ENCODE data around the gene PACSIN1. TPM values are rescaled to one million over a fixed set of nuclear protein-coding genes. Genes with fewer than 3 reads are reported as not detected.
"Not testable (repeated sequence)": the region's sequence is repeated elsewhere in the genome, so short reads cannot be mapped to it uniquely, and the experiment has no call there.

Gene PACSIN1
- total and polyA plus RNA-seq, 7 donors, result 0.36 to 1.9 (median 0.68) TPM; not detected in 2

GRCh38 chr6:34478796-34479195, 12.9 kb downstream of the PACSIN1 start:
- Histone ChIP-seq H3K4me3 (no peak overlapping the region), H3K27me3 (no peaks in the 10 kb centered on the region), H3K36me3 (no peaks in the 10 kb centered on the region), H3K9me3 (no peaks in the 10 kb centered on the region), H3K27ac (no peak overlapping the region), H3K4me1 (no peaks in the 10 kb centered on the region)
- DNase-seq, result no peak
- 92 to 94% methylated on average over 4 of the region's 4 CpGs for WGBS, 2 donors
- intact Hi-C loops (cut with DNase I), result no loop called here
- TF ChIP-seq POLR2AphosphoS5 (IDR thresholded peaks at IDR 0.05) (no peak), CTCF (IDR thresholded peaks at IDR 0.05) (no peak), POLR2A (IDR thresholded peaks at IDR 0.05) (no peak), EP300 (IDR thresholded peaks at IDR 0.05) (no peak)

- H3K36me3 ChIP-seq; H3K4me1 ChIP-seq; H3K27ac ChIP-seq; H3K4me3 ChIP-seq; H3K9me3 ChIP-seq; H3K27me3 ChIP-seq; DNase-seq; intact Hi-C loops (cut with DNase I): not testable (repeated sequence)
- 94 to 98% methylated on average over 5 of the region's 5 CpGs for WGBS, 2 donors
These were observed 17.9 kb downstream of the PACSIN1 start for GRCh38 chr6:34483781-34484180.

GRCh38 chr6:34484391-34484790, 18.5 kb downstream of the PACSIN1 start:
- Histone ChIP-seq H3K27me3 (no peaks in the 10 kb centered on the region), H3K4me1 (no peaks in the 10 kb centered on the region), H3K27ac (no peak overlapping the region), H3K9me3 (no peaks in the 10 kb centered on the region), H3K4me3 (no peak overlapping the region), H3K36me3 (no peaks in the 10 kb centered on the region)
- intact Hi-C loops (cut with DNase I), result no loop called here
- no peak for DNase-seq
- no peak for TF ChIP-seq POLR2AphosphoS5 (IDR thresholded peaks at IDR 0.05)
- no peak for TF ChIP-seq POLR2A (IDR thresholded peaks at IDR 0.05)
- TF ChIP-seq CTCF (IDR thresholded peaks at IDR 0.05), result no peak
- TF ChIP-seq EP300 (IDR thresholded peaks at IDR 0.05), result no peak
- WGBS, 2 donors, result 53 to 69% methylated on average over 1 of the region's 1 CpG

GRCh38 chr6:34484899-34485298, 19.0 kb downstream of the PACSIN1 start:
- no peaks in the 10 kb centered on the region for H3K27me3 ChIP-seq
- no peaks in the 10 kb centered on the region for H3K4me1 ChIP-seq
- H3K4me3 ChIP-seq, result no peak overlapping the region
- intact Hi-C loops (cut with DNase I), result no loop called here
- WGBS, 2 donors, result 41 to 67% methylated on average over 7 of the region's 7 CpGs
- H3K27ac ChIP-seq, result no peak overlapping the region
- no peak for DNase-seq
- TF ChIP-seq POLR2A (IDR thresholded peaks at IDR 0.05), result no peak
- no peak for TF ChIP-seq EP300 (IDR thresholded peaks at IDR 0.05)
- no peak for TF ChIP-seq CTCF (IDR thresholded peaks at IDR 0.05)
- no peak for TF ChIP-seq POLR2AphosphoS5 (IDR thresholded peaks at IDR 0.05)
- H3K36me3 ChIP-seq, result no peaks in the 10 kb centered on the region
- H3K9me3 ChIP-seq, result no peaks in the 10 kb centered on the region

GRCh38 chr6:34485321-34486060, 19.6 kb downstream of the PACSIN1 start:
- Histone ChIP-seq H3K27ac (no peak overlapping the region), H3K27me3 (no peaks in the 10 kb centered on the region), H3K4me3 (no peak overlapping the region), H3K36me3 (no peaks in the 10 kb centered on the region), H3K9me3 (no peaks in the 10 kb centered on the region), H3K4me1 (no peaks in the 10 kb centered on the region)
- 79 to 84% methylated on average over 14 of the region's 14 CpGs for WGBS, 2 donors
- intact Hi-C loops (cut with DNase I), result no loop called here
- DNase-seq, result no peak
- no peak for TF ChIP-seq EP300 (IDR thresholded peaks at IDR 0.05)
- no peak for TF ChIP-seq POLR2AphosphoS5 (IDR thresholded peaks at IDR 0.05)
